Measurements from ENCODE around the gene LGI1. TPM values are rescaled to one million over a fixed set of nuclear protein-coding genes. Genes with fewer than 3 reads are reported as not detected.

LGI1 gene
- total RNA-seq, 1 experiment from 2014 or later: 1.2 TPM

DNA sequence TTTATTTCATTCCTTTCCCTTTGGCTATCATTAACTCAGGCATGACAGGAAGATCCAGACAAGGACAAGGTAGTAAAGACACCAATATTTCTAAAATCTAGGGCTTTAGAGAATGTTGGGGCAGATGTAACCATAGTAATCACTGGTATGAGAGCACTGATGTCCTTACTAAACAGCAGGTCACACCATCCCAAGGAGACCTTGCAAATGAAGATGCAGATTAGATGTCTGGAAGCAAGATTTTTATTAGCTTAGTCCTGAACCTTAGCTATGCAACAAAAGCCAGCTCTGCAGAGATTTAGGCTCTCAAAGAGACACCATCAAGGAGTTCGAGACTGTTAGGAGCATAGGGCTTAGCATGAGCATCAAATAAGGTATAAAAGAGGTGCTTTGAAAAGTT is 31.7 kb upstream of the LGI1 start:
- H3K27ac ChIP-seq (ENCODE audit: insufficient read length, low read depth, low read length): no peak overlapping the region

More for the DNA sequence above, 31.7 kb upstream of the LGI1 start:
- Histone ChIP-seq H2AFZ (ENCODE audit: low read length) (no peak overlapping the region), H2BK120ac (ENCODE audit: low read depth, low read length, poor library complexity, severe bottlenecking) (no peak overlapping the region), H4K91ac (ENCODE audit: insufficient read length, low read depth, low read length) (no peak overlapping the region), H3K56ac (ENCODE audit: insufficient read length, low read depth, low read length) (no peak overlapping the region), H2BK12ac (ENCODE audit: insufficient read length, low read depth, low read length) (no peak overlapping the region), H4K20me1 (ENCODE audit: control insufficient read depth, insufficient read depth, insufficient read length) (no peaks in the 10 kb centered on the region), H3K23ac (ENCODE audit: insufficient read length, low read depth, low read length) (no peak overlapping the region), H2BK15ac (ENCODE audit: low read depth, low read length) (no peak overlapping the region), H3K14ac (ENCODE audit: insufficient read depth, low read length) (no peak overlapping the region), H3K23me2 (ENCODE audit: insufficient read length, low read depth, low read length, poor library complexity, severe bottlenecking) (no peaks in the 10 kb centered on the region), H3T11ph (ENCODE audit: low read length) (no peak overlapping the region), H2BK5ac (ENCODE audit: insufficient read length, low read length) (no peak overlapping the region), H3K4me2 (ENCODE audit: insufficient read depth, insufficient read length, low read length) (no peak overlapping the region), H3K27me3 (ENCODE audit: insufficient read depth, low read length) (no peaks in the 10 kb centered on the region), H3K9me3 (ENCODE audit: control insufficient read depth, low read depth, low read length) (no peaks in the 10 kb centered on the region), H3K4me1 (ENCODE audit: insufficient read depth, low read length) (no peaks in the 10 kb centered on the region), H2AK5ac (ENCODE audit: insufficient read length, low read length) (no peak overlapping the region), H4K8ac (replicated peaks; ENCODE audit: insufficient read length, low read depth, low read length) (no peak overlapping the region), H3K79me1 (ENCODE audit: insufficient read depth, low read depth, low read length, poor library complexity, severe bottlenecking) (no peaks in the 10 kb centered on the region), H3K18ac (ENCODE audit: insufficient read length, low read depth, low read length) (no peak overlapping the region), H3K79me2 (ENCODE audit: insufficient read depth, low read length) (no peaks in the 10 kb centered on the region), H3K4ac (ENCODE audit: low read depth, low read length) (no peak overlapping the region), H2BK20ac (ENCODE audit: low read depth, low read length, poor library complexity, severe bottlenecking) (no peak overlapping the region), H4K5ac (ENCODE audit: insufficient read length, low read depth, low read length) (no peak overlapping the region), H3K9ac (ENCODE audit: extremely low read depth, insufficient read length, low read length) (no peak overlapping the region)
- Mint-ChIP-seq H3K9me3 (no peaks in the 10 kb centered on the region), H3K4me3 (no peak overlapping the region), H3K36me3 (ENCODE audit: insufficient read depth in 1 of 3, low read depth in 3 of 3) (no peaks in the 10 kb centered on the region), H3K27ac (no peak overlapping the region), H3K27me3 (ENCODE audit: low read depth) (peaks cover 28% of the 10 kb centered on the region), H3K4me1 (no peaks in the 10 kb centered on the region; a peak in 1 of 4 replicates)
- WGBS (ENCODE audit: extremely low coverage, insufficient read length, low lambda C conversion rate): no CpG with 5 or more reads among the region's 1 CpG
- DNase-seq: no peak
- TF ChIP-seq, protein P1, sequence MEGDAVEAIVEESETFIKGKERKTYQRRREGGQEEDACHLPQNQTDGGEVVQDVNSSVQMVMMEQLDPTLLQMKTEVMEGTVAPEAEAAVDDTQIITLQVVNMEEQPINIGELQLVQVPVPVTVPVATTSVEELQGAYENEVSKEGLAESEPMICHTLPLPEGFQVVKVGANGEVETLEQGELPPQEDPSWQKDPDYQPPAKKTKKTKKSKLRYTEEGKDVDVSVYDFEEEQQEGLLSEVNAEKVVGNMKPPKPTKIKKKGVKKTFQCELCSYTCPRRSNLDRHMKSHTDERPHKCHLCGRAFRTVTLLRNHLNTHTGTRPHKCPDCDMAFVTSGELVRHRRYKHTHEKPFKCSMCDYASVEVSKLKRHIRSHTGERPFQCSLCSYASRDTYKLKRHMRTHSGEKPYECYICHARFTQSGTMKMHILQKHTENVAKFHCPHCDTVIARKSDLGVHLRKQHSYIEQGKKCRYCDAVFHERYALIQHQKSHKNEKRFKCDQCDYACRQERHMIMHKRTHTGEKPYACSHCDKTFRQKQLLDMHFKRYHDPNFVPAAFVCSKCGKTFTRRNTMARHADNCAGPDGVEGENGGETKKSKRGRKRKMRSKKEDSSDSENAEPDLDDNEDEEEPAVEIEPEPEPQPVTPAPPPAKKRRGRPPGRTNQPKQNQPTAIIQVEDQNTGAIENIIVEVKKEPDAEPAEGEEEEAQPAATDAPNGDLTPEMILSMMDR (conservative IDR thresholded peaks at IDR 0.05): no peak
